HEK293T (cell line): ENCODE results near the gene NUP133.
A peak's percentile ranks its signal among the peaks of the same experiment; 100 is the strongest.

Experiments used
- CTCF ChIA-PET: fragments of 350-600 bp; formaldehyde crosslinking; extraction: SDS; loops from one replicate; lab custom pipeline; 2021; ENCODE audit warnings: antibody characterized with exemption, inconsistent platforms; lab: Yijun Ruan, JAX
- POLR2A ChIA-PET: fragments of 350-600 bp; formaldehyde crosslinking; extraction: SDS; loops from one replicate; lab custom pipeline; 2020; ENCODE audit warnings: antibody characterized with exemption, inconsistent platforms; lab: Yijun Ruan, JAX
- DNase-seq: peaks from one replicate; pipeline ENCODE4 v3.0.0; 2012; ENCODE audit warnings: mixed read lengths; ENCODE audit errors: extremely low spot score
- ARNT ChIP-seq: fragments of 450-650 bp; IDR thresholded peaks from 2 replicates; pipeline ENCODE4 v1.6.1; 2017; ENCODE audit warnings: mild to moderate bottlenecking
- BHLHE40 ChIP-seq: fragments of 450-650 bp; IDR thresholded peaks from 2 replicates; pipeline ENCODE4 v1.6.1; 2016; ENCODE audit warnings: mild to moderate bottlenecking, moderate library complexity, borderline replicate concordance
- CTBP1 ChIP-seq: fragments of 450-650 bp; IDR thresholded peaks from 2 replicates; pipeline ENCODE4 v1.6.1; 2016; ENCODE audit warnings: borderline replicate concordance
- ELF4 ChIP-seq: fragments of 450-650 bp; IDR thresholded peaks from 2 replicates; pipeline ENCODE4 v1.6.1; 2017; ENCODE audit warnings: antibody characterized with exemption
- FOXA1 ChIP-seq: fragments of 450-650 bp; IDR thresholded peaks from 2 replicates; pipeline ENCODE4 v1.6.1; 2016; ENCODE audit warnings: mild to moderate bottlenecking
- FOXK2 ChIP-seq: fragments of 450-650 bp; IDR thresholded peaks from 2 replicates; pipeline ENCODE4 v1.6.1; 2016; ENCODE audit warnings: mild to moderate bottlenecking
- FOXM1 ChIP-seq: fragments of 450-650 bp; IDR thresholded peaks from 2 replicates; pipeline ENCODE4 v1.6.1; 2017; ENCODE audit warnings: mild to moderate bottlenecking, borderline replicate concordance
- HDGF ChIP-seq: fragments of 450-650 bp; IDR thresholded peaks from 2 replicates; pipeline ENCODE4 v1.6.1; 2017; ENCODE audit warnings: antibody characterized with exemption, borderline replicate concordance
- L3MBTL2 ChIP-seq: fragments of 450-650 bp; conservative IDR thresholded peaks from 2 replicates; pipeline ENCODE4 v1.6.1; 2016; ENCODE audit warnings: mild to moderate bottlenecking
- LEF1 ChIP-seq: fragments of 450-650 bp; IDR thresholded peaks from 2 replicates; pipeline ENCODE4 v1.6.1; 2017; ENCODE audit warnings: mild to moderate bottlenecking, borderline replicate concordance
- NFRKB ChIP-seq: fragments of 450-650 bp; IDR thresholded peaks from 2 replicates; pipeline ENCODE4 v1.6.1; 2016; ENCODE audit warnings: mild to moderate bottlenecking, moderate library complexity
- PKNOX1 ChIP-seq: fragments of 450-650 bp; IDR thresholded peaks from 2 replicates; pipeline ENCODE4 v1.6.1; 2016
- SP1 ChIP-seq: fragments of 450-650 bp; IDR thresholded peaks from 2 replicates; pipeline ENCODE4 v1.6.1; 2017
- SUZ12 ChIP-seq: fragments of 450-650 bp; IDR thresholded peaks from 2 replicates; pipeline ENCODE4 v1.6.1; 2016; ENCODE audit warnings: mild to moderate bottlenecking
- TARDBP ChIP-seq: fragments of 450-650 bp; IDR thresholded peaks from 2 replicates; pipeline ENCODE4 v1.6.1; 2016
- ZNF384 ChIP-seq: fragments of 450-650 bp; IDR thresholded peaks from 2 replicates; pipeline ENCODE4 v1.6.1; 2016

Gene NUP133

GRCh38 chr1:229431284-229432115, 76.6 kb downstream of the NUP133 start:
- peak; percentile 10 for DNase-seq
- ChIA-PET POLR2A (no interaction called here), CTCF (no interaction called here)
- TF ChIP-seq ARNT (no peak), FOXK2 (no peak), FOXA1 (no peak), HDGF (no peak), NFRKB (no peak), BHLHE40 (no peak), L3MBTL2 (no peak), LEF1 (no peak), PKNOX1 (no peak), CTBP1 (no peak), FOXM1 (no peak), SP1 (no peak), SUZ12 (no peak), ELF4 (no peak), ZNF384 (no peak), TARDBP (no peak)

- ChIA-PET CTCF (no interaction called here), POLR2A (no interaction called here)
- TF ChIP-seq LEF1, result no peak
- peak; percentile 35 for DNase-seq
Observed at GRCh38 chr1:229430761-229431283, 77.3 kb downstream of the NUP133 start.

- POLR2A ChIA-PET, result no interaction called here
- CTCF ChIA-PET, result no interaction called here
- TF ChIP-seq FOXM1, result no peak
- no peak for TF ChIP-seq NFRKB
- no peak for TF ChIP-seq ZNF384
- no peak for TF ChIP-seq ELF4
- TF ChIP-seq FOXK2, result no peak
- no peak for TF ChIP-seq SP1
- no peak for TF ChIP-seq TARDBP
- TF ChIP-seq PKNOX1, result no peak
- no peak for TF ChIP-seq FOXA1
- DNase-seq, result no peak
Observed at GRCh38 chr1:229428256-229428655, 79.9 kb downstream of the NUP133 start.

- POLR2A ChIA-PET, result no interaction called here
- CTCF ChIA-PET, result no interaction called here
- TF ChIP-seq LEF1 (no peak), ELF4 (no peak), L3MBTL2 (no peak), CTBP1 (no peak), HDGF (no peak), ARNT (no peak), NFRKB (no peak), BHLHE40 (no peak), SUZ12 (no peak), PKNOX1 (no peak), FOXM1 (no peak), FOXA1 (no peak), FOXK2 (no peak), ZNF384 (no peak), TARDBP (no peak), SP1 (no peak)
- no peak for DNase-seq
Observed at GRCh38 chr1:229427572-229427971, 80.6 kb downstream of the NUP133 start.

GRCh38 chr1:229425564-229426159, 82.5 kb downstream of the NUP133 start:
- ChIA-PET CTCF (interaction anchor here (1.4 kb wide), 1 partner anchor 15 kb away, joined by 3 read pairs; no protein-coding TSS in a partner anchor), POLR2A (no interaction called here)
- no peak for DNase-seq
- no peak for TF ChIP-seq CTBP1
- TF ChIP-seq TARDBP, result no peak
- TF ChIP-seq ZNF384, result no peak
- TF ChIP-seq ELF4, result no peak
- TF ChIP-seq SUZ12, result no peak
- no peak for TF ChIP-seq PKNOX1
- TF ChIP-seq L3MBTL2, result no peak
- TF ChIP-seq SP1, result no peak
- TF ChIP-seq FOXA1, result no peak
- TF ChIP-seq ARNT, result no peak
- TF ChIP-seq FOXM1, result no peak
- TF ChIP-seq LEF1, result no peak
- no peak for TF ChIP-seq HDGF
- no peak for TF ChIP-seq FOXK2
- no peak for TF ChIP-seq NFRKB
- TF ChIP-seq BHLHE40, result no peak

- peak; percentile 17 for DNase-seq
- ChIA-PET POLR2A (no interaction called here), CTCF (interaction anchor here (0.9 to 1.9 kb wide), 2 partner anchors 10 to 61 kb away, joined by 4 to 7 read pairs; no protein-coding TSS in a partner anchor)
- TF ChIP-seq NFRKB (no peak), LEF1 (no peak), PKNOX1 (no peak), FOXM1 (no peak), FOXA1 (no peak), TARDBP (no peak), ARNT (no peak), ZNF384 (no peak), FOXK2 (no peak), HDGF (no peak), SUZ12 (no peak), SP1 (no peak), ELF4 (no peak), L3MBTL2 (no peak)
Observed at GRCh38 chr1:229420765-229421164, 87.4 kb downstream of the NUP133 start.
